Caco-2 (cell line): ENCODE results near the gene ACSBG1. TPM values are rescaled to one million over a fixed set of nuclear protein-coding genes. Genes with fewer than 3 reads are reported as not detected.

Source experiments
- BruUV-seq: library from RNA; stranded (reverse); fragments of 400-500 nt; replicated peaks from 2 replicates; lab custom pipeline; 2021; lab: Mats Ljungman, UMichigan
- CTCF ChIA-PET: fragments of 300-600 bp; sonication (Branson Sonifier 250); formaldehyde crosslinking; loops from one replicate; lab custom pipeline; 2022; ENCODE audit warnings: antibody characterized with exemption; lab: Charles Lee
- POLR2A ChIA-PET: fragments of 300-600 bp; sonication (Branson Sonifier 250); formaldehyde crosslinking; loops from one replicate; lab custom pipeline; 2022; ENCODE audit warnings: antibody characterized with exemption; lab: Charles Lee
- DNase-seq, 2 experiments: peaks; one replicate each; pipeline versions ENCODE4 v3.0.0 to v3.0.0-alpha.2; 2020 to 2022
- H3K27me3 ChIP-seq: replicated peaks from 2 replicates; pipeline ENCODE4 v1.6.0; 2011; ENCODE audit warnings: low read length; ENCODE audit not compliant: control insufficient read depth, insufficient read depth
- H3K36me3 ChIP-seq: 2 replicates; pipeline ENCODE4 v1.5.1; 2011; ENCODE audit warnings: low read length; ENCODE audit not compliant: control insufficient read depth, insufficient read depth
- H3K4me1 ChIP-seq: fragments of 250-450 bp; sonication (Bioruptor Pico); 2 replicates; pipeline ENCODE4 v1.5.1; 2020; ENCODE audit warnings: mild to moderate bottlenecking
- H3K4me3 ChIP-seq: 2 replicates; pipeline ENCODE4 v1.5.1; 2011; ENCODE audit warnings: low read depth, mild to moderate bottlenecking, control low read depth, low read length
- H3K9me3 ChIP-seq: fragments of 250-450 bp; sonication (Bioruptor Pico); 2 replicates; pipeline ENCODE4 v1.5.1; 2020; ENCODE audit warnings: mild to moderate bottlenecking, moderate library complexity
- H3K27ac Mint-ChIP-seq: one replicate; pipeline ENCODE4 v1.8.0; 2022; ENCODE audit warnings: mixed read lengths; ENCODE audit not compliant: unreplicated experiment
- H3K27me3 Mint-ChIP-seq: one replicate; pipeline ENCODE4 v1.8.0; 2022; ENCODE audit warnings: mixed read lengths; ENCODE audit not compliant: insufficient read depth, unreplicated experiment
- H3K36me3 Mint-ChIP-seq: one replicate; pipeline ENCODE4 v1.8.0; 2022; ENCODE audit warnings: mild to moderate bottlenecking, mixed read lengths; ENCODE audit not compliant: insufficient read depth, unreplicated experiment
- H3K4me1 Mint-ChIP-seq: one replicate; pipeline ENCODE4 v1.8.0; 2022; ENCODE audit warnings: low read depth, mixed read lengths; ENCODE audit not compliant: unreplicated experiment
- H3K4me3 Mint-ChIP-seq: one replicate; pipeline ENCODE4 v1.8.0; 2022; ENCODE audit warnings: mild to moderate bottlenecking, moderate library complexity, mixed read lengths; ENCODE audit not compliant: unreplicated experiment
- H3K9me3 Mint-ChIP-seq: one replicate; pipeline ENCODE4 v1.8.0; 2022; ENCODE audit warnings: mixed read lengths; ENCODE audit not compliant: unreplicated experiment
- intact Hi-C: fragments of 100-400 bp; cut with micrococcal nuclease; formaldehyde crosslinking; loops from one replicate; pipeline ENCODE4 v1.10.0; 2022; ENCODE audit not compliant: unreplicated experiment
- total RNA-seq: library from RNA; stranded (reverse); gene quantifications from 2 replicates; pipeline ENCODE4 v1.2.3, GENCODE V29; 2022
- TF ChIP-seq, protein P1 (sequence below), 2 experiments: fragments of 200-600 bp in 1 of 2; IDR thresholded peaks; 1 replicate in 1 of 2; 2 replicates in 1 of 2; pipeline versions ENCODE4 v1.5.1 to v1.8.0; 2011 to 2022; ENCODE audit warnings: antibody characterized with exemption in 1 of 2, control low read depth in 1 of 2, inconsistent platforms in 1 of 2, low read depth in 1 of 2, low read length in 1 of 2, mild to moderate bottlenecking in 1 of 2, moderate library complexity in 1 of 2; ENCODE audit not compliant: insufficient read depth in 1 of 2, severe bottlenecking in 1 of 2, unreplicated experiment in 1 of 2

ACSBG1 gene
- total RNA-seq, 1 experiment from 2014 or later: not detected

GRCh38 chr15:78148392-78149067 lies 85.8 kb downstream of the ACSBG1 start:
- Histone ChIP-seq H3K9me3 (no peaks in the 10 kb centered on the region), H3K4me3 (peak overlapping the region; percentile 55), H3K27me3 (no peaks in the 10 kb centered on the region), H3K36me3 (no peaks in the 10 kb centered on the region), H3K4me1 (0 out of 2 replicates have a peak, but pooled peaks cover 3% of the 10 kb centered on the region)
- POLR2A ChIA-PET: interaction anchor here (0.7 to 1.0 kb wide), 4 partner anchors 94 to 151 kb away, joined by 4 to 14 read pairs (median 7); partner anchors contain the start of gene SKIC8
- Mint-ChIP-seq H3K27ac (peak overlapping the region; percentile 76), H3K27me3 (no peaks in the 10 kb centered on the region), H3K36me3 (peaks cover 11% of the 10 kb centered on the region), H3K9me3 (no peaks in the 10 kb centered on the region), H3K4me3 (peak overlapping the region; percentile 93), H3K4me1 (no peaks in the 10 kb centered on the region)
- TF ChIP-seq, protein P1, sequence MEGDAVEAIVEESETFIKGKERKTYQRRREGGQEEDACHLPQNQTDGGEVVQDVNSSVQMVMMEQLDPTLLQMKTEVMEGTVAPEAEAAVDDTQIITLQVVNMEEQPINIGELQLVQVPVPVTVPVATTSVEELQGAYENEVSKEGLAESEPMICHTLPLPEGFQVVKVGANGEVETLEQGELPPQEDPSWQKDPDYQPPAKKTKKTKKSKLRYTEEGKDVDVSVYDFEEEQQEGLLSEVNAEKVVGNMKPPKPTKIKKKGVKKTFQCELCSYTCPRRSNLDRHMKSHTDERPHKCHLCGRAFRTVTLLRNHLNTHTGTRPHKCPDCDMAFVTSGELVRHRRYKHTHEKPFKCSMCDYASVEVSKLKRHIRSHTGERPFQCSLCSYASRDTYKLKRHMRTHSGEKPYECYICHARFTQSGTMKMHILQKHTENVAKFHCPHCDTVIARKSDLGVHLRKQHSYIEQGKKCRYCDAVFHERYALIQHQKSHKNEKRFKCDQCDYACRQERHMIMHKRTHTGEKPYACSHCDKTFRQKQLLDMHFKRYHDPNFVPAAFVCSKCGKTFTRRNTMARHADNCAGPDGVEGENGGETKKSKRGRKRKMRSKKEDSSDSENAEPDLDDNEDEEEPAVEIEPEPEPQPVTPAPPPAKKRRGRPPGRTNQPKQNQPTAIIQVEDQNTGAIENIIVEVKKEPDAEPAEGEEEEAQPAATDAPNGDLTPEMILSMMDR (IDR thresholded peaks at IDR 0.05; ENCODE audit: insufficient read depth in 1 of 2, low read depth in 1 of 2, low read length in 1 of 2, severe bottlenecking in 1 of 2, unreplicated experiment in 1 of 2): no peak
- no peak for DNase-seq
- intact Hi-C loops: loop anchor here (1.0 kb wide), 2 partner anchors 16 to 47 kb away; no protein-coding TSS in a partner anchor
- CTCF ChIA-PET: interaction anchor here (1.3 kb wide), 1 partner anchor 40 kb away, joined by 4 read pairs; no protein-coding TSS in a partner anchor
- TSS peak; percentile 93 for BruUV-seq

DNA sequence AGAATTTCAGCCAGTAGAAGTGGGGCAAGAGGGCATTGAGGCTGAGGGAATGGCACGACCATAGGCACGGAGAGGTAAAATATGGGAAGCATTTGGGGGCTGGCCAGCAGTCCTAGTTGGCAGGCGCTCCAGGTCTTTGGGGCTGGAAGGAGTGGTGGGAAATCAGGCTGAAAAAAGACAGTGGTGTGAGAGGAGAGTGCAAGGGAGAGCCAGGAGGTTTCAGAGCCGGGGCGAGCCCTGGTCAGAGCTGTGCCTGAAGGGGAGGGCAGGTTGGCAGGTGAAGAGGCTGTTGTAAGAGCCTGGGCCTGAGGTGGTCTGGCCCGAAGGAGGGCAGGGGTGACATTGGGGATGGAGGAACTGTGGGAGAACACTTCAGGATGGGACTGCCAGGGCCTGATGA lies 86.8 kb downstream of the ACSBG1 start:
- Histone ChIP-seq H3K4me1 (0 out of 2 replicates have a peak, but pooled peaks cover 3% of the 10 kb centered on the region), H3K9me3 (no peaks in the 10 kb centered on the region), H3K36me3 (no peaks in the 10 kb centered on the region), H3K27me3 (no peaks in the 10 kb centered on the region), H3K4me3 (no peak overlapping the region)
- Mint-ChIP-seq H3K9me3 (no peaks in the 10 kb centered on the region), H3K27me3 (no peaks in the 10 kb centered on the region), H3K36me3 (peaks cover 11% of the 10 kb centered on the region), H3K4me1 (no peaks in the 10 kb centered on the region), H3K4me3 (peak overlapping the region; percentile 50), H3K27ac (peak overlapping the region; percentile 38)
- intact Hi-C loops: no loop called here
- ChIA-PET CTCF (no interaction called here), POLR2A (no interaction called here)
- TF ChIP-seq, protein P1 (IDR thresholded peaks at IDR 0.05; ENCODE audit: insufficient read depth in 1 of 2, low read depth in 1 of 2, low read length in 1 of 2, severe bottlenecking in 1 of 2, unreplicated experiment in 1 of 2): no peak
- no TSS peak for BruUV-seq
- no peak for DNase-seq

GRCh38 chr15:78146425-78147154 lies 87.8 kb downstream of the ACSBG1 start:
- H3K27me3 Mint-ChIP-seq: no peaks in the 10 kb centered on the region
- TF ChIP-seq, protein P1 (IDR thresholded peaks at IDR 0.05; ENCODE audit: insufficient read depth in 1 of 2, low read depth in 1 of 2, low read length in 1 of 2, severe bottlenecking in 1 of 2, unreplicated experiment in 1 of 2): no peak
- Histone ChIP-seq H3K36me3 (no peaks in the 10 kb centered on the region), H3K9me3 (no peaks in the 10 kb centered on the region), H3K4me3 (no peak overlapping the region), H3K27me3 (no peaks in the 10 kb centered on the region), H3K4me1 (0 out of 2 replicates have a peak, but pooled peaks cover 3% of the 10 kb centered on the region)
- no peaks in the 10 kb centered on the region for H3K9me3 Mint-ChIP-seq
- no peak overlapping the region for H3K4me3 Mint-ChIP-seq
- no TSS peak for BruUV-seq
- no peak for DNase-seq
- H3K36me3 Mint-ChIP-seq: peaks cover 11% of the 10 kb centered on the region
- intact Hi-C loops: no loop called here
- ChIA-PET POLR2A (no interaction called here), CTCF (no interaction called here)
- no peaks in the 10 kb centered on the region for H3K4me1 Mint-ChIP-seq
- no peak overlapping the region for H3K27ac Mint-ChIP-seq
